IMR-90 (cell line): ENCODE measurements around the gene HMG20A. TPM values are rescaled to one million over a fixed set of nuclear protein-coding genes. Genes with fewer than 3 reads are reported as not detected.

Experiments used
- ATAC-seq: fragments of 200-7000 bp; cut with Tn5 transposase; 2 replicates; pipeline ENCODE4 v1.9.1; 2020; ENCODE audit warnings: low read depth, mild to moderate bottlenecking, moderate library complexity
- BruUV-seq: library from RNA; stranded (reverse); fragments of 400-500 nt; replicated peaks from 2 replicates; lab custom pipeline; 2021; lab: Mats Ljungman, UMichigan
- CTCF ChIA-PET: fragments of 300-600 bp; formaldehyde crosslinking; extraction: SDS; loops from one replicate; lab custom pipeline; 2021; ENCODE audit warnings: antibody characterized with exemption; lab: Yijun Ruan, JAX
- POLR2A ChIA-PET: fragments of 300-600 bp; sonication (Branson Sonifier 250); formaldehyde crosslinking; loops from one replicate; lab custom pipeline; 2022; ENCODE audit warnings: antibody characterized with exemption; ENCODE audit not compliant: unreplicated experiment; lab: Charles Lee
- DNase-seq: peaks from one replicate; pipeline ENCODE4 v3.0.0; 2013
- H2AFZ ChIP-seq: replicated peaks from 2 replicates; pipeline ENCODE3; 2013; ENCODE audit warnings: low read length, mild to moderate bottlenecking; ENCODE audit not compliant: poor library complexity
- H2AK5ac ChIP-seq: 2 replicates; pipeline ENCODE4 v1.6.1; 2013; ENCODE audit warnings: low read depth, low read length, inconsistent platforms
- H2AK9ac ChIP-seq: replicated peaks from 2 replicates; pipeline ENCODE3; 2013; ENCODE audit warnings: mild to moderate bottlenecking, low read depth, low read length, moderate library complexity; ENCODE audit not compliant: poor library complexity
- H2BK120ac ChIP-seq: 2 replicates; pipeline ENCODE4 v1.6.1; 2013; ENCODE audit warnings: low read depth, low read length, inconsistent platforms
- H2BK15ac ChIP-seq: 3 replicates; pipeline ENCODE4 v1.6.1; 2013; ENCODE audit warnings: low read depth, low read length, inconsistent platforms
- H2BK20ac ChIP-seq: 2 replicates; pipeline ENCODE4 v1.6.1; 2013; ENCODE audit warnings: low read depth, mild to moderate bottlenecking, inconsistent platforms, low read length, moderate library complexity
- H2BK5ac ChIP-seq: 2 replicates; pipeline ENCODE4 v1.6.1; 2013; ENCODE audit warnings: mild to moderate bottlenecking, low read depth, low read length, inconsistent platforms; ENCODE audit not compliant: poor library complexity, severe bottlenecking
- H3K14ac ChIP-seq: replicated peaks from 2 replicates; pipeline ENCODE4 v1.6.1; 2013; ENCODE audit warnings: low read depth, low read length, inconsistent platforms
- H3K18ac ChIP-seq: 2 replicates; pipeline ENCODE4 v1.6.1; 2013; ENCODE audit warnings: low read depth, low read length, control low read depth
- H3K23ac ChIP-seq: 2 replicates; pipeline ENCODE4 v1.6.1; 2013; ENCODE audit warnings: low read depth, low read length, inconsistent platforms
- H3K27ac ChIP-seq: 2 replicates; pipeline ENCODE4 v1.5.1; 2013; ENCODE audit warnings: mild to moderate bottlenecking, control low read depth, low read length; ENCODE audit not compliant: insufficient read depth
- H3K27me3 ChIP-seq: 2 replicates; pipeline ENCODE4 v1.6.1; 2013; ENCODE audit warnings: low read length; ENCODE audit not compliant: control insufficient read depth, insufficient read depth
- H3K36me3 ChIP-seq: 2 replicates; pipeline ENCODE4 v1.6.1; 2013; ENCODE audit warnings: low read length, mixed read lengths; ENCODE audit not compliant: control insufficient read depth, insufficient read depth
- H3K4ac ChIP-seq: 2 replicates; pipeline ENCODE4 v1.6.1; 2013; ENCODE audit warnings: low read depth, low read length, inconsistent platforms
- H3K4me1 ChIP-seq: 2 replicates; pipeline ENCODE4 v1.6.1; 2013; ENCODE audit warnings: low read length, mixed read lengths; ENCODE audit not compliant: control insufficient read depth, insufficient read depth
- H3K4me2 ChIP-seq: 2 replicates; pipeline ENCODE4 v1.6.1; 2013; ENCODE audit warnings: low read depth, mild to moderate bottlenecking, control low read depth, low read length, moderate library complexity
- H3K4me3 ChIP-seq: 2 replicates; pipeline ENCODE4 v1.5.1; 2013; ENCODE audit warnings: low read depth, mild to moderate bottlenecking, control low read depth, low read length, moderate library complexity; ENCODE audit not compliant: insufficient read depth
- H3K56ac ChIP-seq: 2 replicates; pipeline ENCODE4 v1.6.1; 2013; ENCODE audit warnings: low read length, inconsistent platforms; ENCODE audit not compliant: insufficient read depth; ENCODE audit errors: extremely low read depth
- H3K79me1 ChIP-seq, 2 experiments: 2 replicates each; pipeline ENCODE4 v1.6.1; 2013; ENCODE audit warnings: low read length in 2 of 2, inconsistent platforms in 1 of 2, low read depth in 1 of 2
- H3K9ac ChIP-seq: 2 replicates; pipeline ENCODE4 v1.6.1; 2013; ENCODE audit warnings: low read depth, low read length, control low read depth
- H3K9me1 ChIP-seq: 2 replicates; pipeline ENCODE4 v1.6.1; 2013; ENCODE audit warnings: low read length, inconsistent platforms; ENCODE audit not compliant: insufficient read depth
- H3K9me3 ChIP-seq: 2 replicates; pipeline ENCODE4 v1.6.1; 2013; ENCODE audit warnings: low read length; ENCODE audit not compliant: control insufficient read depth, insufficient read depth
- H4K20me1 ChIP-seq: 2 replicates; pipeline ENCODE4 v1.6.1; 2013; ENCODE audit warnings: low read length, inconsistent platforms; ENCODE audit not compliant: insufficient read depth
- H4K5ac ChIP-seq: 2 replicates; pipeline ENCODE4 v1.6.1; 2013; ENCODE audit warnings: mild to moderate bottlenecking, low read depth, low read length, control low read depth
- H4K8ac ChIP-seq, 2 experiments: 2 replicates each; pipeline ENCODE4 v1.6.1; 2013; ENCODE audit warnings: low read depth in 2 of 2, low read length in 2 of 2, control low read depth in 1 of 2, inconsistent platforms in 1 of 2
- H4K91ac ChIP-seq: 2 replicates; pipeline ENCODE4 v1.6.1; 2013; ENCODE audit warnings: low read depth, low read length, inconsistent platforms; ENCODE audit not compliant: insufficient read depth
- BHLHE40 ChIP-seq: fragments of 150-350 bp; IDR thresholded peaks from 2 replicates; pipeline ENCODE4 v1.6.1; 2016; ENCODE audit warnings: mild to moderate bottlenecking, low read depth, low read length
- CEBPB ChIP-seq: IDR thresholded peaks from 2 replicates; pipeline ENCODE4 v1.6.1; 2012; ENCODE audit warnings: low read depth, low read length, improper control_type of control experiment
- CHD1 ChIP-seq: IDR thresholded peaks from 2 replicates; pipeline ENCODE4 v1.6.1; 2012; ENCODE audit warnings: low read depth, low read length, improper control_type of control experiment
- FOS ChIP-seq: fragments of 150-350 bp; IDR thresholded peaks from 2 replicates; pipeline ENCODE4 v1.6.1; 2016; ENCODE audit warnings: low read depth, low read length
- MAFK ChIP-seq: IDR thresholded peaks from 2 replicates; pipeline ENCODE4 v1.6.1; 2012; ENCODE audit warnings: low read depth, low read length, improper control_type of control experiment
- MAZ ChIP-seq: IDR thresholded peaks from 2 replicates; pipeline ENCODE4 v1.6.1; 2012; ENCODE audit warnings: low read depth, mild to moderate bottlenecking, low read length, improper control_type of control experiment, moderate library complexity, borderline replicate concordance
- MXI1 ChIP-seq: IDR thresholded peaks from 2 replicates; pipeline ENCODE4 v1.6.1; 2012; ENCODE audit warnings: low read depth, mild to moderate bottlenecking, low read length, moderate library complexity, borderline replicate concordance
- NFE2L2 ChIP-seq: fragments of 150-350 bp; IDR thresholded peaks from 2 replicates; pipeline ENCODE4 v1.6.1; 2016; ENCODE audit warnings: low read depth, mild to moderate bottlenecking, low read length
- POLR2A ChIP-seq: IDR thresholded peaks from 2 replicates; pipeline ENCODE4 v1.6.1; 2012; ENCODE audit warnings: mild to moderate bottlenecking, low read depth, low read length
- RAD21 ChIP-seq: IDR thresholded peaks from 2 replicates; pipeline ENCODE4 v1.6.1; 2012; ENCODE audit warnings: low read length, improper control_type of control experiment
- RCOR1 ChIP-seq: IDR thresholded peaks from 2 replicates; pipeline ENCODE4 v1.6.1; 2012; ENCODE audit warnings: mild to moderate bottlenecking, low read length, improper control_type of control experiment; ENCODE audit not compliant: insufficient replicate concordance
- RFX5 ChIP-seq: IDR thresholded peaks from 2 replicates; pipeline ENCODE4 v1.8.0; 2012; ENCODE audit warnings: low read depth, mild to moderate bottlenecking, low read length, moderate library complexity
- SMC3 ChIP-seq: fragments of 150-350 bp; IDR thresholded peaks from 2 replicates; pipeline ENCODE4 v1.6.1; 2016; ENCODE audit warnings: low read depth, mild to moderate bottlenecking, antibody characterized with exemption, low read length, moderate library complexity
- WGBS, 2 experiments: methylation state at CpG; one replicate each; pipeline versions ENCODE4 v1.1.5 to v1.1.7; 2013; ENCODE audit warnings: missing lambda C conversion rate in 2 of 2; ENCODE audit not compliant: insufficient read length in 1 of 2; ENCODE audit errors: extremely low coverage in 2 of 2; 5-methylcytosine and 5-hydroxymethylcytosine counted together
- dilution Hi-C: fragments of 300-500 bp; cut with HindIII; formaldehyde crosslinking; loops from one replicate; pipeline ENCODE4 v1.14.3; 2018; ENCODE audit warnings: low sequenced_read_pairs; ENCODE audit not compliant: unreplicated experiment
- in situ Hi-C: fragments of 300-500 bp; cut with MboI; formaldehyde crosslinking; loops from 3 replicates; pipeline ENCODE4 v1.14.3; 2019; ENCODE audit warnings: low sequenced_read_pairs, inconsistent platforms, mixed read lengths
- intact Hi-C: fragments of 100-400 bp; cut with micrococcal nuclease; formaldehyde crosslinking; loops from 2 replicates; pipeline ENCODE4 v1.10.0; 2022
- polyA plus RNA-seq, 3 experiments: library from polyadenylated mRNA; depleted of rRNA; stranded (reverse); fragments of >200 nt; gene quantifications; 2 replicates each; pipeline ENCODE4 v1.2.3, GENCODE V29; 2012; ENCODE audit warnings: low replicate concordance in 1 of 3
- total RNA-seq: library from RNA; depleted of rRNA; stranded (reverse); fragments of >200 nt; gene quantifications from 2 replicates; pipeline ENCODE4 v1.2.3, GENCODE V29; 2012
- TF ChIP-seq, protein P1 (sequence below): conservative IDR thresholded peaks from 2 replicates; pipeline ENCODE4 v1.5.1; 2012; ENCODE audit warnings: mild to moderate bottlenecking, low read depth, low read length, improper control_type of control experiment
- TF ChIP-seq, protein P2 (sequence below): fragments of 150-350 bp; IDR thresholded peaks from 2 replicates; pipeline ENCODE4 v1.6.1; 2016; ENCODE audit warnings: low read depth, mild to moderate bottlenecking, low read length, moderate library complexity, borderline replicate concordance

The HMG20A gene
- total and polyA plus RNA-seq, 2 of the 4 experiments (the other 2 are of a cell fraction) = 22.3 to 25.3 TPM

DNA sequence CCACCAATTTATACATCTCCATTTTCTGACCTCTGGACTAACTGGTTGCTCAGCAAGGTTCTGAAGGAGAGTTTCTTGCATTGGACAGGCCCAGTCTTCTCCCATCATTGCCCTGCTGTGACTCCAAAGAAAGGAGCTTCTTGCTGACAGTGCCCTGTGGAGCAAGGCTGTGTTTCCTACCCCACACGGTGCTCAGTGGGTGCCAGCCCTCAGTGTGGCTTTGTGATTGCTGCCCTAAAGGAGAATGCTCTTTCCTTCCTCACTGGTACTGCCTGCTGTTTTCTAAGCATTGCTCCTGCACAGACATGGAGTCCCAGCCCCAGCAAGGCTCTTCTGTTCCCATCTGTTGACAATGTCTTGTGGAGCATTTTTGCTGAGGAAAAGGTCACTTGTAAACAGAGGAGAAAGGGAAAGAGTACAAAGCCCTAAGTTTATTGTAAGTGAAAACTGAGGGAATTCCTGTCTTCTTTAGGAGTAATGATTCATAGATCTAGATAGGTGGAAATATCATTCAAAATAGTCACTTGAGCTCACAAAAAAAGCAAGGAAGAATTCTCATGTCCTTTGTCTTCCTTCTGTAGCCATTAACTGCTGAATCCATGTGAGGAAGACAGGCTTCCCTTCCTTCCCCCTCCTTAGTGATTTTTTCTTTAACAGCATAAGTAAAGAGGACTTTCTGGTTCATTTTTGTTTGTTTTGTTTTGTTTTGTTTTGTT lies 62.9 kb downstream of the HMG20A start:
- H3K56ac ChIP-seq = no peak overlapping the region
- H3K9me1 ChIP-seq = peaks cover 4% of the 10 kb centered on the region; the same call in 1 of the 2 replicates
- no CpG with 5 or more reads among the region's 1 CpG for WGBS, 2 experiments
- peak overlapping the region; percentile 28; the same call in 1 of the 2 replicates for H3K14ac ChIP-seq
- peak overlapping the region; percentile 13 for H3K4me2 ChIP-seq
- H3K9me3 ChIP-seq = no peaks in the 10 kb centered on the region
- no peaks in the 10 kb centered on the region for H4K20me1 ChIP-seq
- peak overlapping the region; percentile 48 for H3K4ac ChIP-seq
- peak overlapping the region; percentile 77 for H4K91ac ChIP-seq
- H3K27ac ChIP-seq = peak overlapping the region; percentile 43
- in situ Hi-C loops = no loop called here
- H2AFZ ChIP-seq = no peak overlapping the region
- dilution Hi-C loops = no loop called here
- ATAC-seq = peak; percentile 27
- peak overlapping the region; percentile 23; the same call in 1 of the 3 replicates for H2BK15ac ChIP-seq
- peaks cover 23% of the 10 kb centered on the region for H3K4me1 ChIP-seq
- H2BK20ac ChIP-seq = peak overlapping the region; percentile 70
- peak overlapping the region; percentile 40 for H2BK5ac ChIP-seq
- POLR2A ChIA-PET = interaction anchor here (0.6 kb wide), 1 partner anchor 8 kb away, joined by 3 read pairs; no protein-coding TSS in a partner anchor
- peak overlapping the region; percentile 25 for H4K5ac ChIP-seq
- H3K79me1 ChIP-seq = peaks cover 4 to 14% of the 10 kb centered on the region in 2 experiments; a peak in 2 of 4 replicates
- no peak overlapping the region for H3K9ac ChIP-seq
- no peak overlapping the region for H3K4me3 ChIP-seq
- peaks cover 13% of the 10 kb centered on the region for H3K36me3 ChIP-seq
- peak overlapping the region; percentile 7 to 36; a peak in 2 of 4 replicates for H4K8ac ChIP-seq
- H2BK120ac ChIP-seq = peak overlapping the region; percentile 7; the same call in 1 of the 2 replicates
- H3K27me3 ChIP-seq = no peaks in the 10 kb centered on the region
- H3K23ac ChIP-seq = peak overlapping the region; percentile 29; the same call in 1 of the 2 replicates
- peak overlapping the region; percentile 60 for H2AK5ac ChIP-seq
- no peak overlapping the region for H2AK9ac ChIP-seq
- peak; percentile 11 for DNase-seq
- intact Hi-C loops = loop anchor here (2.0 to 5.0 kb wide), 3 partner anchors 25 to 366 kb away; partner anchors contain the start of genes HMG20A and PEAK1
- CTCF ChIA-PET = interaction anchor here (0.9 kb wide), 1 partner anchor 14 kb away, joined by 3 read pairs; no protein-coding TSS in a partner anchor
- TSS peak; percentile 45 for BruUV-seq
- H3K18ac ChIP-seq = peak overlapping the region; percentile 69
- TF ChIP-seq MAZ = no peak
- no peak for TF ChIP-seq BHLHE40
- no peak for TF ChIP-seq SMC3
- no peak for TF ChIP-seq MAFK
- TF ChIP-seq RAD21 = no peak
- TF ChIP-seq POLR2A = no peak
- TF ChIP-seq FOS = no peak
- no peak for TF ChIP-seq CEBPB
- TF ChIP-seq, protein P1, sequence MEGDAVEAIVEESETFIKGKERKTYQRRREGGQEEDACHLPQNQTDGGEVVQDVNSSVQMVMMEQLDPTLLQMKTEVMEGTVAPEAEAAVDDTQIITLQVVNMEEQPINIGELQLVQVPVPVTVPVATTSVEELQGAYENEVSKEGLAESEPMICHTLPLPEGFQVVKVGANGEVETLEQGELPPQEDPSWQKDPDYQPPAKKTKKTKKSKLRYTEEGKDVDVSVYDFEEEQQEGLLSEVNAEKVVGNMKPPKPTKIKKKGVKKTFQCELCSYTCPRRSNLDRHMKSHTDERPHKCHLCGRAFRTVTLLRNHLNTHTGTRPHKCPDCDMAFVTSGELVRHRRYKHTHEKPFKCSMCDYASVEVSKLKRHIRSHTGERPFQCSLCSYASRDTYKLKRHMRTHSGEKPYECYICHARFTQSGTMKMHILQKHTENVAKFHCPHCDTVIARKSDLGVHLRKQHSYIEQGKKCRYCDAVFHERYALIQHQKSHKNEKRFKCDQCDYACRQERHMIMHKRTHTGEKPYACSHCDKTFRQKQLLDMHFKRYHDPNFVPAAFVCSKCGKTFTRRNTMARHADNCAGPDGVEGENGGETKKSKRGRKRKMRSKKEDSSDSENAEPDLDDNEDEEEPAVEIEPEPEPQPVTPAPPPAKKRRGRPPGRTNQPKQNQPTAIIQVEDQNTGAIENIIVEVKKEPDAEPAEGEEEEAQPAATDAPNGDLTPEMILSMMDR = no peak
- TF ChIP-seq RFX5 = no peak
- TF ChIP-seq RCOR1 = no peak
- no peak for TF ChIP-seq NFE2L2
- TF ChIP-seq CHD1 = no peak
- TF ChIP-seq, protein P2, sequence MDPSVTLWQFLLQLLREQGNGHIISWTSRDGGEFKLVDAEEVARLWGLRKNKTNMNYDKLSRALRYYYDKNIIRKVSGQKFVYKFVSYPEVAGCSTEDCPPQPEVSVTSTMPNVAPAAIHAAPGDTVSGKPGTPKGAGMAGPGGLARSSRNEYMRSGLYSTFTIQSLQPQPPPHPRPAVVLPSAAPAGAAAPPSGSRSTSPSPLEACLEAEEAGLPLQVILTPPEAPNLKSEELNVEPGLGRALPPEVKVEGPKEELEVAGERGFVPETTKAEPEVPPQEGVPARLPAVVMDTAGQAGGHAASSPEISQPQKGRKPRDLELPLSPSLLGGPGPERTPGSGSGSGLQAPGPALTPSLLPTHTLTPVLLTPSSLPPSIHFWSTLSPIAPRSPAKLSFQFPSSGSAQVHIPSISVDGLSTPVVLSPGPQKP = no peak
- TF ChIP-seq MXI1 = no peak
